Lung (tissue), 12 donors: Measurements from ENCODE around the gene DCAF17. TPM values are rescaled to one million over a fixed set of nuclear protein-coding genes. Genes with fewer than 3 reads are reported as not detected.

Source experiments
- ATAC-seq: fragments of 200-7000 bp; cut with Tn5 transposase; one replicate; pipeline ENCODE4 v1.9.1; 2020; ENCODE audit warnings: moderate number of reproducible peaks; ENCODE audit not compliant: insufficient read depth, low FRiP score
- DNase-seq, 3 donors: peaks; one replicate each; pipeline ENCODE4 v3.0.0-alpha.2; 2013 to 2017
- H3K27ac ChIP-seq, 2 donors: one replicate each; pipeline ENCODE4 v1.5.1; 2013; ENCODE audit warnings: mild to moderate bottlenecking in 2 of 2, moderate library complexity in 2 of 2, control low read depth in 1 of 2, inconsistent platforms in 1 of 2, low read depth in 1 of 2, low read length in 1 of 2
- H3K27me3 ChIP-seq, 3 donors: one replicate each; pipeline ENCODE4 v1.5.1; 2013; ENCODE audit warnings: low read length in 2 of 3; ENCODE audit not compliant: control insufficient read depth in 3 of 3, insufficient read depth in 3 of 3
- H3K36me3 ChIP-seq, 4 donors: one replicate each; pipeline ENCODE4 v1.5.1; 2013; ENCODE audit warnings: low read length in 4 of 4, mild to moderate bottlenecking in 1 of 4, moderate library complexity in 1 of 4; ENCODE audit not compliant: control insufficient read depth in 4 of 4, insufficient read depth in 4 of 4
- H3K4me1 ChIP-seq, 5 donors: one replicate each; pipeline ENCODE4 v1.5.1; 2013; ENCODE audit warnings: low read length in 5 of 5, mild to moderate bottlenecking in 2 of 5, moderate library complexity in 1 of 5; ENCODE audit not compliant: control insufficient read depth in 5 of 5, insufficient read depth in 5 of 5
- H3K4me3 ChIP-seq: one replicate; pipeline ENCODE4 v1.5.1; 2013; ENCODE audit warnings: mild to moderate bottlenecking, control low read depth, moderate library complexity
- H3K9ac ChIP-seq, 2 donors: one replicate each; pipeline ENCODE4 v1.5.1; 2013; ENCODE audit warnings: low read length in 2 of 2, control low read depth in 1 of 2; ENCODE audit not compliant: insufficient read depth in 1 of 2
- H3K9me3 ChIP-seq, 4 donors: one replicate each; pipeline ENCODE4 v1.5.1; 2013; ENCODE audit warnings: low read length in 3 of 4, mild to moderate bottlenecking in 1 of 4, moderate library complexity in 1 of 4; ENCODE audit not compliant: control insufficient read depth in 4 of 4, insufficient read depth in 3 of 4
- CTCF ChIP-seq: IDR thresholded peaks from 2 replicates; pipeline ENCODE4 v1.5.1; 2012; ENCODE audit warnings: mild to moderate bottlenecking; ENCODE audit errors: control extremely low read depth, extremely low read depth
- WGBS, 2 donors: extraction: QIAGEN DNeasy Blood & Tissue Kit; methylation state at CpG; one replicate each; pipeline ENCODE4 v1.1.7; 2013; 5-methylcytosine and 5-hydroxymethylcytosine counted together
- polyA plus RNA-seq, 2 donors: library from polyadenylated mRNA; stranded (reverse); fragments of 200-250 nt; gene quantifications; one replicate each; pipeline ENCODE4 v1.2.1, GENCODE V29; 2013
- total RNA-seq, 2 donors: library from RNA; depleted of rRNA in 1 of 2; stranded (reverse); fragments of >200 nt in 1 of 2; gene quantifications; one replicate each; pipeline ENCODE4 v1.2.1, GENCODE V29; 2014 to 2021
- donor health status: control.
- donor health status: control.
- donor health status: Bipolar disorder and iron deficiency.
- donor health status: healthy.
- donor health status: DM: yes; HTN: yes; CAD: no.

The DCAF17 gene
- total and polyA plus RNA-seq, 4 donors, result 3.1 to 34.4 (median 8.0) TPM

- Histone ChIP-seq H3K4me1 (no peaks in the 10 kb centered on the region), H3K27me3 (no peaks in the 10 kb centered on the region), H3K4me3 (no peak overlapping the region), H3K9ac (no peak overlapping the region), H3K9me3 (no peaks in the 10 kb centered on the region), H3K36me3 (no peaks in the 10 kb centered on the region), H3K27ac (no peak overlapping the region)
- 30 to 36% methylated on average over 2 of the region's 2 CpGs for WGBS, 2 donors
- DNase-seq (no peak), ATAC-seq (no peak)
- TF ChIP-seq CTCF, result no peak
Observed at GRCh38 chr2:171505374-171505773, 71.3 kb downstream of the DCAF17 start.

DNA sequence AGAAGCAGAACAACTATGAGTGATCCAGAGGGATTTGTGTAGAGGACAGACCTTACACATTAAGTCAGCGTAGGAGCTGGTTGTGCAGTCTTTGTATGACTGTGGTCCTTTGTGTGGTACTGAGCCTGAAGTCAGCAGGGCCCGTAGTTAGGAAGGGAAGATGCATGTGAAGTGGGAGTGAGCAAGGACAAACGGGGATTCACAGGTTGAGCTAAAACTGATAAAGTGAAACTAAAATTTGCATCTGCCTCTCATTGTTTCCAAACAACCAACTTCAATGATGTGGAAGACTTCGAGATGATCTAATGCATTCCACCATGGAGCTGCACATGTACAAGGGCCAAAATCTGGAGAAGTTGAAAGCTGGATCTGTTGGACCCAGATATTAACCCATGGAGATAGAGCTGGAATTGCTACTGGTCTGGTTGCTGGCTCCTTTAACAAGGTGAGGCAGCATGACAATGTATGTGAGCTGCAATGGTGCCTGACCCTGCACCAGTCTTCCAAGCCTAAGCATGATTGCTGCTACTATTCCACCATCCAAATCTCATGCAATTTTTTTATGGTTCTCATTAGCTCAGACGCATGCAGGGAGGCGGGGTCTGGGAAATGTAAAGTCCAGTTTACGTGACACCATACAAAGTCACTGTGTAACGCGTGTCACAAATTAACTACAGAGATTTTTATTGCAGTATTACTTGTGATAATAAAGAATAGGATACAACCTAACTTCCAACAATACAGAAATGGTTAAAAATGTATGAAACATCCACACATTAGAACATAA is 76.1 kb downstream of the DCAF17 start:
- 88 to 95% methylated on average over 9 of the region's 9 CpGs for WGBS, 2 donors
- Histone ChIP-seq H3K27ac (no peak overlapping the region), H3K27me3 (peaks cover 0 to 3% (median 0%) of the 10 kb centered on the region in 3 donors), H3K4me1 (peaks cover 0 to 1% (median 0%) of the 10 kb centered on the region in 5 donors), H3K9me3 (no peaks in the 10 kb centered on the region), H3K9ac (no peak overlapping the region), H3K4me3 (no peak overlapping the region), H3K36me3 (no peaks in the 10 kb centered on the region)
- no peak for TF ChIP-seq CTCF
- ATAC-seq (no peak), DNase-seq (no peak)

DNA sequence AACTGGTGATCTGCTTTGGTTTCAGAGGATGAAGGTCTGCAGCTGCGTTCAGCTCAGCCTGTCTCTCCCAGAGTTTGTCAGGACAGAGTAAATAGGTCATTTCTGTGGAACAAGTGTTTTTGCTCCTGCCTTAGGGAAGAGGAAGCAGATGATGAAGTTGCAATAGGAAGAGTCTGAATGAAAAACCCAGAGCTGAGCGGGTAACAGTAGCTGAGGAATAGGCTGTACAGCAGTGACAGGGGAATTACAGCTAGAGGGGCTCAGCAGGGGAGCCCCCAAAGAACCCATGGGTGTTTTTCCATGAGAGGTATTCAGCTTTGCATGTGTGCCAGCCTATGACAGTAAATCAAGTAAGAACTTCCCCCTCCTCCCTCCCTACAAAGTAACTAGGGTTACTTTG is 78.0 kb downstream of the DCAF17 start:
- H3K27ac ChIP-seq, result no peak overlapping the region
- ATAC-seq, result no peak
- H3K9me3 ChIP-seq, result no peaks in the 10 kb centered on the region
- no peak overlapping the region for H3K9ac ChIP-seq
- H3K4me1 ChIP-seq, result peaks cover 0 to 1% (median 0%) of the 10 kb centered on the region in 5 donors
- H3K36me3 ChIP-seq, result no peaks in the 10 kb centered on the region
- H3K27me3 ChIP-seq, result peaks cover 0 to 3% (median 0%) of the 10 kb centered on the region in 3 donors
- H3K4me3 ChIP-seq, result no peak overlapping the region
- DNase-seq, result no peak
- 35 to 72% methylated on average over 2 of the region's 2 CpGs for WGBS, 2 donors
- no peak for TF ChIP-seq CTCF
